Medulla oblongata (tissue), 1 donor: ENCODE results near the gene CPNE5.
A peak's percentile ranks its signal among the peaks of the same experiment; 100 is the strongest.

Experiments
- DNase-seq: peaks from one replicate; pipeline ENCODE4 v3.0.0-alpha.2; 2015; ENCODE audit errors: extremely low spot score

The CPNE5 gene

GRCh38 chr6:36838896-36839748 is at the start of gene CPNE5:
CPNE5 (minus strand) TSS chr6:36839444; CDS start chr6:36839377, 67 bp downstream.
- DNase-seq = no peak

GRCh38 chr6:36888115-36888643 is 48.9 kb upstream of the CPNE5 start:
- no peak for DNase-seq

GRCh38 chr6:36886950-36887618 is 47.8 kb upstream of the CPNE5 start:
- DNase-seq = no peak

- DNase-seq = peak; percentile 99
Observed at GRCh38 chr6:36885461-36886401, 46.5 kb upstream of the CPNE5 start, which contains the start of gene C6orf89. C6orf89 (plus strand) TSS chr6:36885952; CDS start chr6:36899445, 13,493 bp downstream.

- DNase-seq = no peak
Observed at GRCh38 chr6:36884610-36885009, 45.4 kb upstream of the CPNE5 start.

GRCh38 chr6:36875250-36875633 is 36.0 kb upstream of the CPNE5 start:
- no peak for DNase-seq

GRCh38 chr6:36874443-36875249 is 35.4 kb upstream of the CPNE5 start, which contains the start of gene PPIL1:
PPIL1 (minus strand) TSS chr6:36874803; CDS start chr6:36874772, 31 bp downstream.
- peak; percentile 92 for DNase-seq

GRCh38 chr6:36873612-36874442 is 34.6 kb upstream of the CPNE5 start:
- no peak for DNase-seq

- no peak for DNase-seq
Observed at GRCh38 chr6:36873115-36873514, 33.9 kb upstream of the CPNE5 start.

- DNase-seq = no peak
Observed at GRCh38 chr6:36871686-36872085, 32.4 kb upstream of the CPNE5 start.

GRCh38 chr6:36867471-36868224 is 28.4 kb upstream of the CPNE5 start:
- no peak for DNase-seq

- no peak for DNase-seq
Observed at GRCh38 chr6:36865835-36866234, 26.6 kb upstream of the CPNE5 start.

GRCh38 chr6:36863670-36864540 is 24.7 kb upstream of the CPNE5 start:
- no peak for DNase-seq

GRCh38 chr6:36862848-36863382 is 23.7 kb upstream of the CPNE5 start:
- DNase-seq = no peak

GRCh38 chr6:36862164-36862847 is 23.1 kb upstream of the CPNE5 start:
- no peak for DNase-seq

GRCh38 chr6:36860126-36860525 is 20.9 kb upstream of the CPNE5 start:
- DNase-seq = no peak

- DNase-seq = no peak
Observed at GRCh38 chr6:36858407-36858981, 19.2 kb upstream of the CPNE5 start.
